IPS-NIHi7 (cell line): ENCODE data around the gene MOB3B.

Experiments used
- DNase-seq: peaks from one replicate; pipeline ENCODE4 v3.0.0; 2012; ENCODE audit warnings: mixed read lengths; ENCODE audit errors: extremely low spot score

MOB3B gene

DNA sequence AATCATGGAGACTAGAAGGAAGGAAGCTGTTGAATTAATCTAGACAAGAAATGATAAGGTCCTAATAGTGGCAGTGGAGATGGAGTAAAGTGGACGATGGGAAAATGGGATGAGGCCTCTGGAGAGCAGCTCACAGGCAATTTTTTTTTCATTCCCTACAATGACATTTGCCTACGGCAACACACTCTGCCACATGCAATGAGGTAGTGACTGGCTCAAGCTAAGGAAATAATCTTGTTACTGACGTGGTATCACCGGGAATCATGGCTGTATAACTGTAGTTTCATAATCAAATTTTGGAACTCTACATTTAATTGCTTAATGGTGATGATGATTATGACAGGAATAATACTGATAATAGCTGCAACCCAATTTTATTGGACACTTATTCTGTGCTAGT is 12.1 kb upstream of the MOB3B start:
- DNase-seq, result no peak

- no peak for DNase-seq
Measured at GRCh38 chr9:27540502-27540901, 10.9 kb upstream of the MOB3B start.

DNA sequence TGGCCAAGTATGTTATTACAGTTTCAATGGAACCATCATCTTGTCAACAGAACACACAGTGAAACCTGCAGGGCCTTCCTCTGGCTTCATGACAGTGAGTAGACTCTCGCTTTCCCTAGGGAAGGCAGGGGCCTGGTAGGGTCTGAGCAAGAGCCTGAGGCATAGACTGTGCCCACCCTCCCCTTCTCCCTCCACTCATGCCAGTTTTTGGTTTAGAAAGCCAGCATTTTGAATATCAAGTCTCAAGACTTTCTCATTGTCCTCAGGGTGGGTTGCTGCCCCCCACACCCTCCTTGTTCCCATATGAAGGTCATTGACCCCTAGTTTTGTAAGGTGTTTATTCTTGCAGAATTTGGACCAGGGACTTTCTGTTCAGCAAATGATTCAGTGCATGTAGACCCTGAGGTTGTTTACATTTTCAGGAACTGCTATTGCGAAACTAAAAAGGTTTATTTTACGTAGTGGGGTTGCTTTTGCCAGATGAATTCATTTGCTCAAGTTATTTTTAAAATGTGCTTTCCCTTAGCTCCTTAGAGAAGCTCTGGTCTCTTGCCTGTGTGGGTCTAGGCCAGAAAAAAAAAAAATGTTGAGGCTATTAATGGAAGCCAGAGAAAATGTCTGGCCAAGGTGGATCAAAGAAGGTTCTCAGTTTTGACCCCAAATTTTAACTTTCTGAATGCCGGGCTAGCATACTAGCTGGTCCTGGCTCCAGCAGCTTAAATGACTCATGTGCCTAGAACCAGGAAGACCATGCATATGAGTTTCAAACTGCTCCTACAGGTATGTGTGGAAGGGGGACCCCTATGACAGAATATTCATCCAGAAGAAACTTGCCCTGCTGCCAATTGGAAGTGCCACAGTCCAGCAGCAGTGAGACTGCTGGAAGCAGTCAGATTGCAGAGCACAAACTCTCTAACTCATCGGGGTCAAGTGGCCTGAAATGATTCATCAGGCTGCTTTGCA is 10.1 kb upstream of the MOB3B start:
- DNase-seq, result no peak

- DNase-seq, result no peak
Measured at GRCh38 chr9:27538647-27539046, 9.0 kb upstream of the MOB3B start.

GRCh38 chr9:27537756-27538155 is 8.1 kb upstream of the MOB3B start:
- no peak for DNase-seq

- no peak for DNase-seq
Measured at GRCh38 chr9:27537027-27537435, 7.4 kb upstream of the MOB3B start.

- DNase-seq, result no peak
Measured at GRCh38 chr9:27536168-27536567, 6.6 kb upstream of the MOB3B start.

GRCh38 chr9:27535701-27536118 is 6.1 kb upstream of the MOB3B start:
- DNase-seq, result peak; percentile 72

GRCh38 chr9:27534658-27535209 is 5.1 kb upstream of the MOB3B start:
- no peak for DNase-seq

- no peak for DNase-seq
Measured at GRCh38 chr9:27534131-27534530, 4.5 kb upstream of the MOB3B start.

DNA sequence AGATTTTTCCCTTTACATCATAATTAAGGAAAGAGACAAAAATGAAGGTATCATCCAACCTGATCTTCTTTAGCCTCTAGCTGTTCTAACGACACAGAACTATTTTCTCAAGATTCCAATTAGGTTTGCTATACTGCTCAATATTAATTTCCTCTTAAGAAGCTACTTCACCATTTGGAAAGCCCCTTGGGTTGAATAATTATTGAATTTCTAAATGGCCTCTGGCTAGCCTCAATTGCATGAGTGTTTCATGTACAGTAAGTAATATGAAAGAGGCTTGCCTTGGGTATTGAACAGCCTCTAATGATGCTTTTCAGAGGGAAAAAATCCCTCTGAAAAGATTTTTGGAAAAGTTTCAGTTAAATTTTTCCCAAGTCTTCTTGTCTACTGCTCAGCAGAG is 3.7 kb upstream of the MOB3B start:
- DNase-seq, result no peak

DNA sequence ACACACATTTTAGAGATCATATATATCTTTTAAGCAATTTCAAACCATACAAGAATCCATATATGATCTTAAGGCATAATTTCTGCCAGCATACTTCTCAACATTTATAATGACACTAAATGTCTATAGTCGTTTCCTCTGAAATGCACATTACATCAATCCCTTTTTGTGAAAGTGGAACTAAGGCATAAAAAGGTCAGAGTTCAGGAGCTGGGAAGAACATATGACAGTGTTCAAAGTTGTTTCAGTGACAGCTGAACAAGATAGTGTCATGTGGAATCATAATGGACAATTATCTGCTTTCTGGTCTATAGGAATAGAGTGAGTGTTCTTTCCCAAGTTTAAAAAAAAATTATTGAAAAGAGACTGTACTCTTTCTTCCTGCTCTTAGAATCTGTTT is 2.4 kb upstream of the MOB3B start:
- DNase-seq, result no peak

DNA sequence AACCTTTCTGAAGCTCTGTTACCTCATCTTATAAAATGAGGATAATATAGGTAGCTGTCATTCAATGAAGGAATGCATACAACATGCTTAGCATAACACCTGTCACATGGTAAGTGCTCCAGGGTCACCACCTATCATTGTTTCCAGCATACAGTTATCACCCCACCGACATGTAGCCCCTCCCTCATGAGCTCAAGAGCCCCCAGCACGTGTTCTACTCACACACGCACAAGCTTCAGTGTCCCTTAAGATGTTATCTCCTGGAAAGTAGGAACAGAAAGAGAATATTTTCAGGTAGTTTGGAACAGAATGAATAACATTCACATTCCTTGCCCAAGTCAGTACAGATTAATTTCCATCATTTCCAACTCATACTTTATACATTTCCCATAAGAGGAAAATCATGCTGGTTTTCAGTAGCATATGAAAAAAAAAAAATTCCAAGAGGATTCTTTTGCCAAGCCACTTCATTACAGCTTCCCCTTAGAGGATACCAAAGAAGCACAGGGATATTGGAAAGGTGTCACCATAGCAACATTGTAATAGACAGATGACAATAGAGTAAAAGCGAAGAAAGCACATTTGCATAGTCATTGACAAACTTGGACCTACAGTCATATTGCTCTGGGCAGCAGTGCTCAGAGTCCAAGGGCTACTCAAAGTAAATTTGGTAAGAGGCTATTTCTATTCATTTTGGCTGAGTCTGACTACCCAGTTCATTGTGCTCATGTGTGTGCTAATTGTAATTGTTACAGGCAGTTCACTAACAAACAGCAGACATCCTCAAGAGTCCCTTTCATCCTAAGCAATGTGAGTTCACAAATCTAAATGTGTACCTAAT is 1.5 kb upstream of the MOB3B start:
- DNase-seq, result no peak

DNA sequence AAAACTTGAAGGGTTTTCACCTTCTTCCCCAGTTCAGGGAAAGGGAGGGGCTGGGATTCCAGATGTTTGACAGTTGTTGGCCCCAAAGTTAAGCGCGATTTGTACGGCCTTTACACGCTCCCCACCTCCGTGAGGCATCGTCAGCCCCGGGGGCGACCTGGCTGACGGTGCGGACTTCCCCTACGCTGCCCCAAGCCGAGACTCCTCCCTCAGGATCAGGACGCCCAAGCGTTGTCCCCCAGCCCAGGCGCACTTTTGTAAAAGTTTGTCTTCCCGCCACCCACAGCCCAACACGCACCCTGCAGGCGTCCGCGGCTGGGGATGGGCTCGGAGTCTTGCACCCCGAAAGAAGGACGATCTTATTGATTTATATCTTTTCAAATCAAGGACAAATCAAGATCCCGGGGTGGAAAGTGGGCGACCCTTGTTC is 713 bp downstream of the MOB3B start:
- peak; percentile 63 for DNase-seq

DNA sequence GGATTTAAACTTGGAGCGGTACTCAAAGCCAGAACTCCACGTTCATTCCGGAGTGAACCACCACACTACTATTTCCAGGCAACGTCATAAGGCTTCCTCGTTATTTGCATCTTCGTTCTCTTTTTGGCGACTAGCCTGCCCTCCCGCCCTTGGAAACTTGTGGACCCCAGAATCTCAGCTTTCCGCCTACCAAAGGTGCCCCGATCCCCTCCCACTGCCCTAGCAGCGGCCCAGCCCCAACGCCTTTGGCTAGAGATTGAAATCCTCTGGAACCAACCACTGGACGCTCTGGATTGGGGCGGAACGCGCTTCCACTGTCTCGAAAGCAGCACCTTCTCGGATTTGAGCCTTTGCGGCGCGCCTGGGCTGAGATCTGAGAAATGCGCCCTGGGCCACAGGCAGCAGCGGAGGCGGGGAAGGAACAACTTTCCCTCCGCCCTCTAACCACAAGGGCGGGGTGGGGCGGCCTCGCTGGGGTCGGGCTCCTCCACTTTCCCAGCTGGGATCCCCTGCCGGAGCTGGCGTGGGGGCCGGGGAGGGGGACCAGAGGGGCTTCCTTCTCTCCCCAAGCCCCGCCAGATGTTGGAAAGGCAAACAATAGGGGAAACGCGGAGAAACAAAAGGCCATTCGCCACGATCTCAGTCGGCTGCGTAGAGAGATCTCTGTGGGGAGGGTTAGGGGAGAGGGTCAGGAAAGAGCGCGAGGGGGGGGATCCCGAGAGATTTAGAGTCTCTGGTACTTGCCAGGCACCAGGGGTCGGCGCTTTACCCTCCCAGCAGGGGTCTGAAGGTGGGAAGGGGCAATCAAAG is 1.3 kb downstream of the MOB3B start:
- peak; percentile 82 for DNase-seq

DNA sequence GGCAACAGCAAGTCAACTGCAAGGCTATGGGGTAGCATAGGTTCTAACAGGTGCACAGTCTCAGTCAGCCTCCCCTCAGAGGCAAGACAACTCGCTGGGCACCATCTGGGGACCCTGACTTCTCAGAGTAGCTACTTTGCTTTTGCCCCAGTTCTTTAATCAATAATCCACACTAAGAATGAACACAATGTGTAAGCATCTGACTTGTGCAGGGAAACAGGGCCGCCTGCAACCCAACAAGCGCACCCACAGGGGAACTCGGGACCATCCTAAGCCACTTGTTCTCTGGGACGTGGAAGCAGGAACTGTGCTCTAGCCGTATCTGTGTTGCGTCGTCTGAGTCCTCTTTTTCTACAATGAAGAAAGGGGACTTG is 1.9 kb downstream of the MOB3B start:
- DNase-seq, result no peak

- no peak for DNase-seq
Measured at GRCh38 chr9:27524236-27524635, 5.4 kb downstream of the MOB3B start, which contains the start of gene IFNK. IFNK (plus strand) TSS chr9:27524290; CDS start chr9:27524337, 47 bp downstream.

- no peak for DNase-seq
Measured at GRCh38 chr9:27523141-27523540, 6.5 kb downstream of the MOB3B start.

DNA sequence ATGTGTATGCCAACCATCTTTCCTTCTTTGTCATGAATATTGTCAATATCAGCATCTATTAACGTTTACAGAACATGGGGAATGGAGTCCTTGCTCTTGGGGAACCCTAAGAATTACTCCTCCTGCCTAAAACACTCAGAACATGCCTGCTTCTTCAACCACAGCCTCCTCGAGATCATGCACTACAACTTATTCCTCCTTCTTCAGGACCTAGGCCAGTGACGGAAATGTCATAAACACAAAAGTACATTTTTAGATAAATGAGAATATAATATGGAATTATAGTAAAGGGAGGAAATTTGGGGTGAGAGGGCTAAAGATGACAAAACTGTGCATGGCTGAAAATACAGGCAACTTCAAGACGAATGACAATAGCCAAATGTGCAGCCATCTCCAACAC is 8.6 kb downstream of the MOB3B start:
- DNase-seq, result no peak

- DNase-seq, result no peak
Measured at GRCh38 chr9:27519466-27520465, 9.8 kb downstream of the MOB3B start.
